HT1080 (cell line): Measurements from ENCODE around the gene OR52E8. TPM values are rescaled to one million over a fixed set of nuclear protein-coding genes. Genes with fewer than 3 reads are reported as not detected.

Experiments
- DNase-seq: peaks from one replicate; pipeline ENCODE4 v3.0.0-alpha.2; 2015; ENCODE audit warnings: low read depth
- polyA plus RNA-seq, 2 experiments: library from polyadenylated mRNA; depleted of rRNA; stranded (reverse); fragments of >200 nt; gene quantifications; 2 replicates each; pipeline ENCODE4 v1.2.3, GENCODE V29; 2015
- total RNA-seq: library from RNA; depleted of rRNA; stranded (reverse); fragments of >200 nt; shearing (Covaris generic); gene quantifications from 2 replicates; pipeline ENCODE4 v1.2.3, GENCODE V29; 2014; rRNA removed

The OR52E8 gene
- not detected in 2 replicates for total RNA-seq
- not detected in 2 replicates for polyA plus RNA-seq (2015; cell fraction: cytosol; rRNA removed)
- polyA plus RNA-seq (2015; cell fraction: nucleus; rRNA removed), result not detected in 2 replicates

GRCh38 chr11:5857590-5857989 lies at the start of gene OR52E8:
Gene OR52E8, minus strand, starts transcription at chr11:5857690. Its CDS starts 0 bp downstream, at chr11:5857690.
- no peak for DNase-seq

DNA sequence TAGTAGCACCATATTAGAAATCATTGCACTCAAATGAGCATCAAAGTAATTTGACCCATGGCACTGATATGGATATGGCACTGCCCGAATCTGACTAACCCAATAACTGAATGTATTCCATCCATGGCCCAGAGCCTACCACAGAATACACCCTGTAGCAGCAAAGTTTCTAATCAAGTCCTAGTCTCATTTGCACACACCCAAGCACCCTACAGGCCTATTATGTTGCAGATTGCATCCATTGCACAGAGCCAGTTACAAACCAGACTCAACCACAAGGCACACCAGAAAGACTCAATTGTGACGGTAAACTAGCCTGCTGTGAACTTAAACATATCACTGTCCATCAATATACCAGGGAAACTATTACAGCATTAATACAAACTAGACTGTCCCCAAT lies 42.0 kb upstream of the OR52E8 start:
- no peak for DNase-seq

- DNase-seq, result no peak
Measured at GRCh38 chr11:5892908-5893307, 35.4 kb upstream of the OR52E8 start, which contains the start of gene OR52E5. Gene OR52E5, plus strand, starts transcription at chr11:5893208. Its CDS starts 7,569 bp downstream, at chr11:5900777.

DNA sequence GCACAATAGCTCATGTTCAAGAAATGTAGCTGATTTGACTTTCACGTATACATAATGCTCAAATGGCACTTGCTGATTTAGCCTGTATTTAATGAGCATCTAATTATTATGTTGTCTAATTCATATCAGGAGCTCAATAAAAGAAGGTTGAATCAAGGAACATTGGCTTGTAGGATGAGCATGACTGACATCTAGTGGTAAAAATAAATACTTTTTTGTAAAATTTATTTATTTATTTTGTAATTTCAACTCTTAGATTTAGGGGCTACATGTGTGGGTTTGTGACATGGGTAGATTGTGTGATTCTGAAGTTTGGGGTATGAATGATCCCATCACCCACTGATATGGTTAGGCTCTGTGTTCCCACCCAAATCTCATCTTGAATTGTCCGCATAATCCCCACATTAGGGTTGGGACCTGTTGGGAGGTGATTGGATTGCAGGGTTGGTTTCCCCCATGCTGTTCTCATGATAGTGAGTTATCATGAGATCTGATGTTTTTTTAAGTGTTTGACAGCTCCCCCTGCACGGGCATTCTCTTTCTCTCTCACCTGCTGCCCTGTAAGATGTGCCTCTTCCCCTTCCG lies 33.8 kb upstream of the OR52E8 start:
- DNase-seq, result no peak

DNA sequence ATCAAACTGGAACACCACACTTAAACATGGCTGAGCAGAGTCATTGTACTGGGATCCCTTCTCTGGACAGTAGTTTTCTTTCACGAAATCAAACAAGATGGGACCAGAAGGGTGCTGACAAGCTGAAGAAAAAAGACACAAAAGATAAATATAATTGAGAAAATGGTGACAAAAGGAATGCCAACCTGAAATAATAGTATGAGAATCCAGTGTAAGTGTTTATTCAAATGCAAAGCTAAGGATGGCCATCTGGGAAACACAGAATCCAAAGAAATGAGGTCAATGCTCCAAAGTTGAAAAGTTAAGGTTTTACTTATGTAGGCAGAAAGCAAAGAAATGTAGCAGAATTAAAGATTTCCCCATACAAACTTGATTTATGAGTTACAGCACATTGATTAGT lies 30.2 kb upstream of the OR52E8 start:
- no peak for DNase-seq

GRCh38 chr11:5887172-5887571 lies 29.7 kb upstream of the OR52E8 start:
- DNase-seq, result no peak

GRCh38 chr11:5881756-5882155 lies 24.3 kb upstream of the OR52E8 start:
- DNase-seq, result no peak

DNA sequence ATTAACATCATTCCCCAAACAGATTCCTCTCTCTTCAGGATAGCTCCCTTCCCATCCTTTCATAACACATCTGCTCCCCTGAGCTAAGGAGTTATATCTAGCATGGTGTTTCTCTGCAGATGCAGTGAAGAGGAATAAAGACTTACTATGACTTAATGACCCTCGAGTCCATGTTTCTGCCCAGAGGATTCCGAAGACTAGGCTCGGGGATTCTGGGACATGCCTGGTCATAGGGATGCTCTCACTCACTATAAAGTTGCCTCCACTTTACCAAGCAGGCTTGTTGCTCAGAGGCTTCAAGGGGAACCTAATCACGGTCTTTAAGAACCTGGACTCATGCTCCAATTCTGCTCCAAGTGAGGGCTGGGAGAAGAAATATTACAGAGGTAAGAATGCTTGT lies 22.8 kb upstream of the OR52E8 start, which contains the start of gene OR52E4:
Gene OR52E4 (plus strand): TSS at position 301 of the 400 bp plus-strand sequence. CDS start 3,664 bp downstream, outside the sequence.
- no peak for DNase-seq

- no peak for DNase-seq
Measured at GRCh38 chr11:5878564-5878963, 21.1 kb upstream of the OR52E8 start.

- DNase-seq, result no peak
Measured at GRCh38 chr11:5865826-5866225, 8.3 kb upstream of the OR52E8 start.

DNA sequence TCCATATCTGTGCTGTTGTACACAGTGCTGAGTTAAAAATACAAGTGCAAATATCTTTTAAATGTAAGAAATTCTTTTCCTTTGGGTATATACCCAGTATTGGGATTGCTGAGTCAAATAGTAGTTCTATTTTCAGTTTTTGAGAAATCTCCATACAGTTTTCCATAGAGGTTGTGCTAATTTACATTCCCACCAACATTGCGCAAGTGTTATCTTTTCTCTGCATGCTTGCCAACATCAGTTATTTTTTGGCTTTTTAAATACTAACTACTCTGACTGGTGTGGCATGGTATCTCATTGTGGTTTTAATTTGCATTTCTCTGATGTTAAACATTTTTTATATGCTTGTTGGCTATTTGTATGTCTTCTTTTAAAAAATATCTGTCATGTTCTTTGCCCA lies 6.5 kb downstream of the OR52E8 start:
- DNase-seq, result no peak

DNA sequence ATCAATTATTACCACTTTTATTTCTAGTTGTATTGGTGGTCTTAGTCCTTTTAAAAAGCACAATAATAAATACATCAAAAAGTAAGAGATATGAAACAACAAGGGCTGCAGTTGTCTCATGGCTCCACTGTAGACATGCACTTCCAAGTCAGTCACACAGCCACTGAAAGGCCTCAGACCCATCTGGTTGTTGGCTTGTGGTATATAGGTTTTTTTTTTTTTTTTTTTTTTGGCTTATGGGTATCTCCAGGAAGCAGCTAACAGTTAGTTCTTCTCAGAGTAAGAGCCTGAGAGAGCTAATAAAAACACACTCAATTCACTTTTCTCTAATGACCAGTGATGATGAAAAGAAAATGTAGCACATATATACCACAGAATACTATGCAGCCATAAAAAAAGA lies 9.8 kb downstream of the OR52E8 start:
- no peak for DNase-seq

DNA sequence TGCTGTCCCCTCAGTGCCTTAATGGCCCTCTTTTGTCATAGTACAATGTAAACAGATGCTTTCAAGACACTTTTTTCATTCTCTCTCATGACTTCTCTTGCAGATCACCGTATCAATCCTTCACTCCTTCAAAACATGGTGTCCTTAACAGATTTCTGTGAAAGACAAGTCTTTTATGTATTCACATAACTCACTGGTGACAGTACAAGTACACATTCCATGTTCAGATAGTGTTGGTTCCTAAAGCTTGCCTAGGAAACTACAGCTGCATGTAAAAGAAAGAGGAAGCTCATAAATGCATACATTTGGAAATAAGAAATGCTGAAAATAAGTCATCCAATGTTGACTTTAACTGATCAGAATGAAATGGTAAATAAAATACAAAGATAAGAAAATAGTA lies 10.8 kb downstream of the OR52E8 start:
- DNase-seq, result no peak

- DNase-seq, result no peak
Measured at GRCh38 chr11:5841797-5842196, 15.7 kb downstream of the OR52E8 start, which contains the start of gene OR52E6. Gene OR52E6, minus strand, starts transcription at chr11:5841897. Its CDS starts 0 bp downstream, at chr11:5841897.

- DNase-seq, result no peak
Measured at GRCh38 chr11:5837695-5838094, 19.8 kb downstream of the OR52E8 start.

- no peak for DNase-seq
Measured at GRCh38 chr11:5833446-5833845, 24.0 kb downstream of the OR52E8 start.

- no peak for DNase-seq
Measured at GRCh38 chr11:5831196-5831829, 26.2 kb downstream of the OR52E8 start.

DNA sequence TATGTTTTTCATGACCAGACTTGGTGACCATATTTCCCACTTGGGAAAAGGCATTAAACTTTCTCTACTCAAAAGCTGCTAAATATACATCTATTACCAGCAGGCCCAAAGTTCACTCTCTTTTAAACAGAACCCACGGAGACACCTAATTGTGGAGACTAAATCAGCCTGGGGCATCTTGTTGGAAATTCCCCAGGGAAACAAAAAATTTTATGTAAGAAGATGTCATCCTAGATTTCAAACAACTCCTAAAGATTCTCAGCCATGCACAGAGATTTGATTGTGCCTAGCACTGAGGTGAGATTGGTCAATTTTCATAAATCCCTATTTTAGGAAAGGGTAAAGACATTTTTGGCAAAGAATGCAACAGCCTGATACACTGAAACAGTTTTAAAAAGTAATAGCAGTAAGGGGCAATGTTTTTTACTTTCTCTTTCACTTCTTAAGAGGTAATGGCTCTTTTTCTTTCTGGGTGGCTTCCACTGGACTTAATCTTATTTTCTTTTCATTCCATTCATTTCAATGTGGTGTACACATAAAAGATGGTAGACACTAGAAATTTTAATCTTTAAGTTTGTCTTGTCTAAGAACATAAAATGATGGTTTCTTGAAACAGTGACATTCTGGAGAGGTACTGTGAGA lies 39.1 kb downstream of the OR52E8 start:
- no peak for DNase-seq

GRCh38 chr11:5815534-5815933 lies 42.0 kb downstream of the OR52E8 start:
- DNase-seq, result no peak

DNA sequence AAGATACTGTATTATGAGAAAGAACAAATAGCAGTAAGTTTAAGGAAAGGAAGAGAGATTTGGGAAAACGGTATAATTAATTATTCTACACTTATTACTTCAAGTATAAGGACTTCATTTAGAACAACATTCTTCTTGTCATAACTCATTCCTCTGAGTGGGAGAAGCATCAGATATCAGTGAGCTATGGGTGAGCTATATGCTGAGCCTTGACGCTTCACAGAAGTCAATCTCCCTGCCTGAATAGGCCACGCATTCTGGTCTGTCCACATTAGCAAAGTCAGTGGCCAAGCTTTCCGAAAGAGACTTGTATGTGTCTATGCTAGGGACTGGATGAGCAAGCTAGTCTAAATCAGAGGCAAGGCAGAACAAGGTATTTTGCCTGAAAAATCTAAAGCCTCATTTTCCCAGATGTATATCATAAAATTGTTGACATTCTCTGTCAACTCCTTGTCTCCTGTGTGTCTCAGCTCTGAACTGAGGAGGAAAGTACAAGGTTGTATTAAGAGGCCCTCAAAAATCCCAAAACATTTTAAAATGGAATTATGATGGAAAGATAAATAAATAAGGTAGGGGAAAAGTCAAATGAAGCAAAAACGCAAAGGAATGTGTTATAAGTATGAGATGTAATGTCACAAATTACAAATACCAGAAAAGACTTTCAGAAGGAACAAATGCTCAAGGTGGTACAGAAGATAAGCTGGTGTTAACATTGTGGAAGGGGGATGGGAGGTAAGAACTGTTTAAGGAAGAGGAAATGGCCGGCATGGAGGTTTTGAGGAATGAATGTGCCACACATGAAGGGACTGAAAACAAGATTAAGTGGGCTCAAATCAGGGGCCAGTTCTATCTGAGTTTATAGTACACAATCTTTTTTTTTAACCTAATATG lies 47.3 kb downstream of the OR52E8 start:
- DNase-seq, result no peak

DNA sequence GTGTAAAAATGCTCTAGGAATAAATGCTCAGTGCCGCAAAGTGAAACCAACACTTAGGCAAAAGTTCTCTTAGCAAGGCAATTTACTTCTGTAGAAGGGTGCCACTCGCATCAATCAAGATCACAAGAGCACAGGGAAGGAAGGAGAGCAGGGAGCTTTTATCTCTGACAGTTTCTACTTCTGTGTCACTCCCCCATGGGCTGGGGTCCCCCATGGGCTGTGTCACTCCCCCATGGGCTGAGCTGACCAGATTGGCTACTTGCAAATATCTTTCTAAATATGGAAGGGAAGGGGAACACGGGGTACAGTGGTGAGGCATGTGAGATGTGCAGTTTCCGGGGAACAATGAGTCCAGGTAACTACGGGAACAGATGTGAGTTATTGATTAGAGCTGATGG lies 48.4 kb downstream of the OR52E8 start:
- DNase-seq, result no peak
